Activated gamma-delta T cell (primary cell): Measurements from ENCODE around the gene WFDC12.
"Not testable (repeated sequence)": the region's sequence is repeated elsewhere in the genome, so short reads cannot be mapped to it uniquely, and the experiment has no call there.

Experiments used
- DNase-seq: peaks from one replicate; lab custom pipeline; 2025; lab: John Stamatoyannopoulos, UW
- total RNA-seq, 2 donors: gene quantifications; one replicate each; lab custom pipeline; 2026; lab: John Stamatoyannopoulos, UW

Gene WFDC12, protein sequence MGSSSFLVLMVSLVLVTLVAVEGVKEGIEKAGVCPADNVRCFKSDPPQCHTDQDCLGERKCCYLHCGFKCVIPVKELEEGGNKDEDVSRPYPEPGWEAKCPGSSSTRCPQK
- total RNA-seq = 0 reads per million in 2 donors

- DNase-seq = no peak
Measured at GRCh38 chr20:45124365-45124764, at the start of gene WFDC12. WFDC12 (minus strand) TSS chr20:45124465; CDS start chr20:45124447, 18 bp downstream.

GRCh38 chr20:45173522-45173921 is 49.3 kb upstream of the WFDC12 start:
- DNase-seq = no peak

DNA sequence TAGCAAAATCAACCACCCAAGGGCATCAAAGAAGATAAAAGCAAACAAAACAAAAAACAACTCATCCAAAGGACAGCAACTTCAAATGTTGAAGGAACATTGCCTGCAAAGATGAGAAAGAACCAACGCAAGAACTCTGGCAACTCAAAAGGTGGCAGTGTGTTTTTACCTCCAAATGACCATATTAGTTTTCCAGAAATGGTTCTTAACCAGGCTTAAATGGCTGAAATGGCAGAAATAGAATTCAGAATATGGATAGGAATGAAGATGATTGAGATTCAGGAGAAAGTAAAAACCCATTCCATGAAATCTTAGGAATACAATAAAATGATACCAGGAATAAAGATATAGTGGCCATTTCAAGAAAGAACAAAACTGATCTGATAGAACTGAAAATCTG is 40.6 kb upstream of the WFDC12 start:
- DNase-seq = no peak

- no peak for DNase-seq
Measured at GRCh38 chr20:45163083-45163803, 39.0 kb upstream of the WFDC12 start.

DNA sequence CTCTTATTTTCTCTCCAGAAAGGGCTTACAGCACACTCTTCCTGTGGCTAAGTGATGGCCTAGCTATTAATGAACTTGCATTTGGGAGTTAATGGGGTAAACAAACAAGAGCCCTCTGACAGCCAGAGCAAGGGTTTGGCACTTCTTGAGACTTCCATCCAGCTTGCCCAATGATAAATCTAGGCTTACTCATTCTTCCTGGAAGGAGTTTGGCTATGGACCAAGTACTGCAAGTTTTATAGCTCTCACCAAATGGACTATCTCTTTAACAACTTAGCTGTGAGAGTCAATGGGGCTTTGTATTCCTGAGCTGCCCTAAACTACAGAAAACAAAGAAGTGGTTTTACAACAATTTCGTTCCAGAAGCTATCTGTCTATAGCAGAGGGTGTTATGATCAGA is 33.7 kb upstream of the WFDC12 start:
- DNase-seq = no peak

DNA sequence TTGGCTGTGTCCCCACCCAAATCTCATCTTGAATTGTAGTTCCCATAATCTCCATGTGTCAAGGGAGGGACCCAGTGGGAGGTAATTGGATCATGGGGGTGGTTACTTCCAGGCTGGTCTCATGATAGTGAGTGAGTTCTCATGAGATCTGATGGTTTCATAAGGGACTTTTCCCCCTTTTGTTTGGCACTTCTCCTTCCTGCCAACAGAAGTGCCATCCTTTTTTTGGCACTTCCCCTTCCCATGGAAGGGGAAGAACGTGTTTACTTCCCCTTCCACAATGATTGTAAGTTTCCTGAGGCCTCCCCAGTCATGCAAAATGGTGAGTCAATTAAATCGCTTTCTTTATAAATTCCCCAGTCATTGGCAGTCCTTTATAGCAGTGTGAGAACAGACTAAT is 32.4 kb upstream of the WFDC12 start:
- no peak for DNase-seq

DNA sequence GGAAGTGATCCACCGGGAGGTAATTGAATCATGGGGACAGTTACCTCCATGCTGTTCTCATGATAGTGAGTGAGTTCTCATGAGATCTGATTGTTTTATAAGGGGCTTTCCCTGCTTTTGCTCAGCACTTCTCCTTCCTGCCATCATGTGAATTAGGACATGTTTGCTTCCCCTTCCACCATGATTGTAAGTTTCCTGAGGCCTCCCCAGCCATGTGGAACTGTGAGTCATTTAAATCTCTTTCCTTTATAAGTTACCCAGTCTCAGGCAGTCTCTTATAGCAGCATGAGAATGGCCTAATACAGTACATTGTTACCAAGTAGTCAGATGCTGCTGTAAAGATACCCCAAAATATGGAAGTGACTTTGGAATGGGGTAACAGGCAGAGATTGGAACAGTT is 30.5 kb upstream of the WFDC12 start:
- DNase-seq = not testable (repeated sequence)

- DNase-seq = no peak
Measured at GRCh38 chr20:45154183-45154582, 29.9 kb upstream of the WFDC12 start.

DNA sequence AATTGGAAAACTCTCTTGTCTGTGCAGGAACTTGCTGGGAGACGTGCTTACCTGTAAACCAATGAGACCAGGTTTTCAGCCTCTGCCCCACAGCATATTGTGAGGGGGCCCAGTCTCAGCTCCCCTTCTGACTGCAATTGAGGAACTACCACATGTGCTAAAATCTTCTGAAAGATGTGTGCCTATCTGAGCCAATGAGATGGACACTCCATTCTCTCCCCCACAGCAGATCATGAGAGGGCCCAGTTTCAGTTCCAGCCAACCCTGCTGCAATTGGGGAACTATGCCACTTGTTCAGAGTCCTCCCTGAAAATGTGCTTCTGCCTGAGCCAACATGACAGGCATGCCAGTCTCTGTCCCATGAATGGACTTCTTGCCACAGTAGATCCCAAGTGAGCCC is 29.5 kb upstream of the WFDC12 start:
- DNase-seq = no peak

DNA sequence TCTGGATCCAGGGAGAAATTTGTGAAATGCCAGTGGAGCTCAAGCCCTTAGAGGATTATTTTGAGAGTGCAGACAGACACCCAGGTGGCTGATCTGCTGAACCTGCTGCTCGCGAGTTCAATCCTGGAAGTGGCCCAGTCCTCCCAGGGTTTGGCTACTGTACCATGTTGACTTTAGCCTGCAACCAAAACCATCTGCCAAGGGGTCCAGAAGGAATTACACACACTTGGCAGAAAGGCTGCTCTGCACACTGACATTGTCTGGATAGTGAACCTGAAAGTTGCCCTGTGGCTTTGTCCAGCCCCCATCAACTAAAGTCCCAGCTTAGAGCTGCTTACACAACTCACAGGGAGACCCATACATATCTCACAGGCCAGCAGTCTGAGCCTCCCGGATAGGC is 28.9 kb upstream of the WFDC12 start:
- DNase-seq = no peak

GRCh38 chr20:45152405-45152804 is 28.1 kb upstream of the WFDC12 start:
- DNase-seq = no peak

- DNase-seq = no peak
Measured at GRCh38 chr20:45149062-45149461, 24.8 kb upstream of the WFDC12 start.

- DNase-seq = no peak
Measured at GRCh38 chr20:45140836-45141235, 16.6 kb upstream of the WFDC12 start.

DNA sequence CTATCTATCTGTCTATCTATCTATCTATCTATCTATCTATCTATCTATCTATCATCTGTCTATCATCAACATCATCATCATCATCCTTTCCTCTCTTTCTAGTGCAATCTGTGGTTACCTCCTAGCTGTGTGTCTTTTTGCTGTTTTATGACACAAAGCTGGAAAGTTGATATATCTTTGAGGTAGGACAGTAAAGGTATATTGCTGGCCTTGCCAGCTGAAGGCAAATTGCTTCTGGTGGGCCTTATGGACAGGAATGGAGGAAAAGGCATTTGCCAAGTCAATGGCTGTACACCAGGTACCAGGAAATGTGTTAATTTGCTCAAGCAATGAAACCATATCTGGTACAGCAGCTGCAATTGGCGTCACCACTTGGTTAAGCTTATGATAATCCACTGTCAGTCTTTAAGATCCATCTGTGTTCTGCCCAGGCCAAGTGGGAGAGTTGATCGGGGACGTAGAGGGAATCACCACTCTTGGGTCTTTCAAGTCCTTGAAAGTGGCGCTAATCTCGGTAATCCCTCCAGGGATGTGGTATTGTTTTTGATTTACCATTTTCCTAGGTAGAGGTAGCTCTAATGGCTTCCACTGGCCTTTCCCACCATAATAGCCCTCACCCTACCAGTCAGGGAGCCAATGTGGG is 15.6 kb upstream of the WFDC12 start:
- not testable (repeated sequence) for DNase-seq

DNA sequence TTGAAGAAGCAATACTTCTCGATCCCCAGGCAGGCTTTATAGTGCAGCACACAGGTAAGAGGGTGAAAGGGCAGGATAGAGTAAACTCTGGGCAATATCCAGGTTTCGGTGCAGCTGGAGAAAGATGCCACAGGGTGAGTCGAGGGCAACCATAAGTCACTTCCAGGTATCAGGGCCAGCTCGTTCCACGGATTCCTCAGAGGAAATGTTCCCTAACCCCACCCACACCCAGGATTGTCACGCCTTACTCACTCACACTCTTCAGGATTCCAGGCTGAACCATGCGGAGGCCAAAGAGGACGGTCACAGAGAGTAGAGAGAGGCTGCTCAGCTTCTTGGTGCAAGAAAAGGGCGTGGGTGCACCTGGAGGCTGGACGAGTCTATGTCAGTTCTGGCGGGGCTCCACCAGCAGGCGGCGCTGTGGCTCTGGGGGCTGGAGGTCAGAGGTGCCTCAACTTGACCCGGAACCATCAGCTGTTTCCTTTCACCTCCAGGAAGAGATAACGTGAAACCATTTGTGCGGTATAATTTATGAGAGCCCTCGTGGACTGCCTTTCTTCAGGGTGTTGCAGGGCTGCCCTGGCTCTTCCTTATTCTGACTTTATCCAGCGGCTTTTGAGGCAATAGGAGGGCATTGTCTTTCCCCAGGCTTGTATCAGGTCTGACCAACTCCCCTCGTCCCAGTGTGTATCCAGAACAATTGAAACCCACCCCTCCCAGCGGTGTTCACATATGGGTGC is 14.5 kb upstream of the WFDC12 start:
- DNase-seq = peak; percentile 19

DNA sequence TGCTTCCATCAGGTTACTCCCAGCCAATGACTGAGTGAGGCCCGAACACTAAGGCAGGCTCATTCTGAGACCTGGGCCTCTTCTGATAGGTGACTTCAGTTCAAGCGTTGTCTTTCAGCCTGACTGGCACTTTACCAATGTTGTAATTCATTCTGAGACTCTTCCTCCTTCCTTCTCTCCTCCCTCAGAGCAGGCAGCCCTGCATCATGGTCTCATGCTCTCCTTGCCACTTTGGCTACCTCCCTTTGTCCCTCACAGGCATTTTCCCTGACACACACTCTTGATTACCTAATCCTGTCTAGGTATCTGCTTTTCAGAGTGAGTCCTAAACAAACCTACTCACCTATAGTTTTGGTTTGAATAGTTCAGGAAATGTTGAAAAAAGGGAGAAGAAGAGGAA is 12.6 kb upstream of the WFDC12 start:
- DNase-seq = no peak

DNA sequence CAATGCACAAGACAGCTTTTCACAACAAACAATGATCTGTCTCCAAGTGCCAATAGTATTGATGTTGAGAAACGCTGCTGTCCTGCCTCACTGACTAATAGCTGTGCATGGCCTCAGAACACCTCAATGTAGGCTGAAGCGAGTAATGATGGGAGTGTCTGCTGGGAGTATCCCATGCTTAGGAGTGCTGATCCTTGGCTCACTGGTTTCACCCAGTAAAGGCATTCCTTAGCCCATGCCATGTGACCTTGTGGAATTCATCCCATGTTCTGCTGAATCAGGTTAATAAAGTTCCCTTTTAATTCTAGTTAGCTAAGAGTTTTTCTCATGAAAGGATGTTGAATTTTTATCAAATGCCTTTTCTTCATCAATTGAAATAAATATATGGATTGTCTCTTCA is 3.8 kb upstream of the WFDC12 start:
- DNase-seq = no peak

GRCh38 chr20:45121388-45121787 is 2.9 kb downstream of the WFDC12 start:
- no peak for DNase-seq

DNA sequence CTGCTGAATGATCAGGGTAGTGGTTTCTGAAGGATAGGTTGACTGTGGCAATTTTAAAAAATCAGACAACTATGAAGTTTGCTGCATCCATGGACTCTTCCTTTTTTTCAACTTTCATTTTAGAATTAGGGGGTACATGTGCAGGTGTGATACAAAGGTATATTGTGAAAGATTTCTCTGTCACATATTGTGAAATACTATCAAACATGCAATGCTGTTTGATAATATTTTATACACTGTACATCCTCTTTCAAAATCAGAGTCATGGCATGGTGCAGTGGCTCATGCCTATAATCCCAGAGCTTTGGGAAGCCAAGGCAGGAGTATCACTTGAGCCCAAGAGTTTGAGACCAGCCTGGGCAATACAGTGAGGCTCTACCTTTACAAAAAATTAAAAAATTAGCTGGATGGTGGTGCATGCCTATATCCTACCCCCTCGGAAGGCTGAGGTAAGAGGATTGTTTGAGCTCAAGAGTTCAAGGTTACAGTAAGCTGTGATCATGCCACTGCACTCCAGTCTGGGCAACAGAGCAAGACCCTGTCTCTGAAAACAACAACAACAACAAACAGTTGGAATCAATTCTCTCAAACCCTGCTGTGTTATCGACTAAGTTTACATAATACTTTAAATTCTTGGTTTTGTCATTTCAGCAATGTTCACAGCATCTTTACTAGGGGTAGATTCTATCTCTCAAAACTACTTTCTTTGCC is 4.6 kb downstream of the WFDC12 start:
- DNase-seq = no peak

- DNase-seq = no peak
Measured at GRCh38 chr20:45118028-45118427, 6.2 kb downstream of the WFDC12 start.

GRCh38 chr20:45117581-45117980 is 6.7 kb downstream of the WFDC12 start:
- no peak for DNase-seq

DNA sequence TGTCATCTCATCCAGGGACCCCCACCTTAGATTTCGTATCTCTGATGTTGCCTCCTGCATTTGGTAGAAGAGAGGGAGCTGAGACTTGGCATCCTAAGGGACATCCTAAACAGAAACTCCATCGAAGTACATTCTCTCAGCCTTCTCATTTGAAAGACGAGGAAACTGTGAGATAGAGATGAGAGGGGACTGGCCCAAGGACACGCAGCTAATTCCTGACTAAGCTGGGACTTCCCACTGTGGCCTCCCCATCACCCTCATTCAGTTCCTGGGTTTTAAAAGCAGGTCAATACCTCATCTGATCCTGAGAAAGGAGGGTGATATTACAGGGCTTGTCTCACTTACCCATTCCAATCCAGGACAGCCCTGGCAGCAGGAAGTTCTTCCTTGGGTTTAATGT is 8.4 kb downstream of the WFDC12 start:
- no peak for DNase-seq
